Endodermal cell (in vitro differentiated cells): ENCODE results near the gene VCX2. TPM values are rescaled to one million over a fixed set of nuclear protein-coding genes. Genes with fewer than 3 reads are reported as not detected.
"Not testable (repeated sequence)": the region's sequence is repeated elsewhere in the genome, so short reads cannot be mapped to it uniquely, and the experiment has no call there.

Experiments used
- DNase-seq: peaks from one replicate; pipeline ENCODE4 v3.0.0-alpha.2; 2017
- H3K27ac ChIP-seq: 2 replicates; pipeline ENCODE4 v1.5.1; 2013; ENCODE audit warnings: mild to moderate bottlenecking, low read depth, low read length, moderate library complexity
- H3K27me3 ChIP-seq: 2 replicates; pipeline ENCODE4 v1.6.1; 2013; ENCODE audit warnings: mild to moderate bottlenecking, low read length, moderate library complexity; ENCODE audit not compliant: insufficient read depth, control insufficient read depth, poor library complexity, severe bottlenecking
- H3K36me3 ChIP-seq: 2 replicates; pipeline ENCODE4 v1.7.0; 2013; ENCODE audit warnings: mild to moderate bottlenecking, low read length, moderate library complexity; ENCODE audit not compliant: control insufficient read depth, insufficient read depth
- H3K4me1 ChIP-seq: one replicate; pipeline ENCODE4 v1.7.0; 2013; ENCODE audit warnings: low read length; ENCODE audit not compliant: control insufficient read depth, insufficient read depth
- H3K4me3 ChIP-seq: 2 replicates; pipeline ENCODE4 v1.5.1; 2013; ENCODE audit warnings: mild to moderate bottlenecking, low read length, moderate library complexity
- H3K9ac ChIP-seq: 2 replicates; pipeline ENCODE4 v1.6.1; 2013; ENCODE audit warnings: mild to moderate bottlenecking, low read length, moderate library complexity; ENCODE audit not compliant: poor library complexity, severe bottlenecking; ENCODE audit errors: extremely low read depth
- H3K9me3 ChIP-seq: 2 replicates; pipeline ENCODE4 v1.6.1; 2013; ENCODE audit warnings: mild to moderate bottlenecking, low read length, moderate library complexity; ENCODE audit not compliant: control insufficient read depth
- H3K27ac Mint-ChIP-seq: 2 replicates; pipeline ENCODE4 v1.8.0; 2020; ENCODE audit warnings: mixed read lengths
- H3K27me3 Mint-ChIP-seq: 2 replicates; pipeline ENCODE4 v1.8.0; 2021; ENCODE audit warnings: mild to moderate bottlenecking, mixed read lengths; ENCODE audit not compliant: insufficient read depth
- H3K36me3 Mint-ChIP-seq: 2 replicates; pipeline ENCODE4 v1.8.0; 2020; ENCODE audit warnings: low read depth, mixed read lengths
- H3K4me1 Mint-ChIP-seq: 2 replicates; pipeline ENCODE4 v1.8.0; 2020; ENCODE audit warnings: mixed read lengths
- H3K4me3 Mint-ChIP-seq: 2 replicates; pipeline ENCODE4 v1.8.0; 2020; ENCODE audit warnings: mild to moderate bottlenecking, moderate library complexity, mixed read lengths
- H3K9me3 Mint-ChIP-seq: 2 replicates; pipeline ENCODE4 v1.8.0; 2020; ENCODE audit warnings: mild to moderate bottlenecking, mixed read lengths
- WGBS, 2 experiments: methylation state at CpG; one replicate each; pipeline versions ENCODE4 v1.1.5 to v1.1.7; 2013; ENCODE audit warnings: missing lambda C conversion rate in 2 of 2, mixed read lengths in 1 of 2; ENCODE audit not compliant: insufficient coverage in 1 of 2, insufficient read length in 1 of 2; 5-methylcytosine and 5-hydroxymethylcytosine counted together
- total RNA-seq, 2 donors: library from RNA; stranded (reverse); fragmentation: NEBNext Ultra II Directional in 1 of 2; extraction: Animal tissue kit (Norgen Biotek cat#: 25700) in 1 of 2; gene quantifications; 2 replicates in 1 of 2; 3 replicates in 1 of 2; pipeline ENCODE4 v1.2.1, GENCODE V29; 2021
- TF ChIP-seq, protein P1 (sequence below): fragments of 200-600 bp; sonication (generic); conservative IDR thresholded peaks from 2 replicates; pipeline ENCODE4 v1.5.0; 2021; ENCODE audit warnings: antibody characterized with exemption, mild to moderate bottlenecking

VCX2 gene
- total RNA-seq, 2 donors from 2014 or later, result not detected

DNA sequence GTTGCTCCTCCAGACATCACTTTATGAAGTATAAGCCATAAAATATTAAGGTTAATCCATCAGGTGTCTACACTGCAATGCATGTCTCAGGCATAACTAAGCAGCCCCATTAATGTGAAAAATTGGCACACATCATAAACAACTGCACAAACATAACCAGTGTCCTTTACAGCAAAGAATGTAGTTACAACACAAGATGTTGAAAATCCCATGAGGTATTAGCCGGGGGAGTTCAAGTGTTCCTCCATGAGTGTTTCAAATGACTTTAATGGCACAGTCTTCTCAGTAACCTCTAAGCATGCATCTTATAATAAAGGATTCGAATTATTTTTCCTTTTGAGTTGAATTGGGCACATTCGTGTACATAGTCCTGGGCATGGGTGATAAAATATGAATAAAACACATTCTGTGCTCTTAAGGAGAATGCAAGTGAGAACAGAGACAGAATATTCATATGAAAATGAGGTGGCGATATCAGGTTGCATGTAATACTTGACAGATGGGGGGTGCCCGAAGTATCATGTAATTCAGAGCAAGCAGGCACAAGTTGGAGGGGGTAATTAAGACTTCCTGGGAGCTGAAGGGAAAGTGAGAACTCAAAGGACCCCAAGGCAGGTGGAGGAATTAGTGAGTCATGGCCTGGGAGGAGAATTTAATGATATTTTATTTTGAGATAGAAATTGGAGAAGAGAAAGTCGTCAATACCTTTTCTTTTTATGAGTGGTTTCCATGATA lies 18.2 kb upstream of the VCX2 start:
- no peaks in the 10 kb centered on the region for H3K36me3 Mint-ChIP-seq
- no peak for DNase-seq

DNA sequence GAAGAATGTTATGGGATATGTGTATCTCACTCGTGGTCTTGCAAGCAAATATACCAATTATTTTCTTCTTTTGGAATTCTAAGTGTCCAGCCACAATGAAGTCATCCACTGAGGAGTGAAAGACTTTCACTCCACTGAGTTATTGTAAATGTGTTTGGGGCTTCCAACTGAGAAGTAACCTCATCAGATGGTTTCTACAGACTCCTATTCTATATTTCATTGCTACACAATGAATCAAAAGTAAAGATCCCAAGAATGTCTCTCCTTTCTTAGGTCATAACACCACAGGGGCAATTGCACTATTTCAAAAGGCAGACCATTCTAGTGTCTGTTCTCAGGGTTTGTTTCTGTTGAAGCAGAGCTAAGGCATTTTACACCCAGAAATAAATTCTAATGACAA lies 12.3 kb upstream of the VCX2 start:
- Mint-ChIP-seq H3K4me3 (no peak overlapping the region), H3K9me3 (no peaks in the 10 kb centered on the region), H3K36me3 (no peaks in the 10 kb centered on the region), H3K27ac (no peak overlapping the region), H3K27me3 (no peaks in the 10 kb centered on the region), H3K4me1 (no peaks in the 10 kb centered on the region)
- H3K4me1 ChIP-seq, result no peaks in the 10 kb centered on the region
- H3K36me3 ChIP-seq, result no peaks in the 10 kb centered on the region
- no peaks in the 10 kb centered on the region for H3K27me3 ChIP-seq
- TF ChIP-seq, protein P1, sequence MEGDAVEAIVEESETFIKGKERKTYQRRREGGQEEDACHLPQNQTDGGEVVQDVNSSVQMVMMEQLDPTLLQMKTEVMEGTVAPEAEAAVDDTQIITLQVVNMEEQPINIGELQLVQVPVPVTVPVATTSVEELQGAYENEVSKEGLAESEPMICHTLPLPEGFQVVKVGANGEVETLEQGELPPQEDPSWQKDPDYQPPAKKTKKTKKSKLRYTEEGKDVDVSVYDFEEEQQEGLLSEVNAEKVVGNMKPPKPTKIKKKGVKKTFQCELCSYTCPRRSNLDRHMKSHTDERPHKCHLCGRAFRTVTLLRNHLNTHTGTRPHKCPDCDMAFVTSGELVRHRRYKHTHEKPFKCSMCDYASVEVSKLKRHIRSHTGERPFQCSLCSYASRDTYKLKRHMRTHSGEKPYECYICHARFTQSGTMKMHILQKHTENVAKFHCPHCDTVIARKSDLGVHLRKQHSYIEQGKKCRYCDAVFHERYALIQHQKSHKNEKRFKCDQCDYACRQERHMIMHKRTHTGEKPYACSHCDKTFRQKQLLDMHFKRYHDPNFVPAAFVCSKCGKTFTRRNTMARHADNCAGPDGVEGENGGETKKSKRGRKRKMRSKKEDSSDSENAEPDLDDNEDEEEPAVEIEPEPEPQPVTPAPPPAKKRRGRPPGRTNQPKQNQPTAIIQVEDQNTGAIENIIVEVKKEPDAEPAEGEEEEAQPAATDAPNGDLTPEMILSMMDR, result no peak
- WGBS, 2 experiments, result no CpG with 5 or more reads among the region's 1 CpG
- no peak for DNase-seq
- no peak overlapping the region for H3K27ac ChIP-seq
- H3K9ac ChIP-seq, result no peak overlapping the region
- H3K4me3 ChIP-seq, result no peak overlapping the region
- H3K9me3 ChIP-seq, result no peaks in the 10 kb centered on the region

More for the DNA sequence above, 18.2 kb upstream of the VCX2 start:
- Histone ChIP-seq H3K36me3 (no peaks in the 10 kb centered on the region), H3K27me3 (no peaks in the 10 kb centered on the region), H3K4me3 (no peak overlapping the region), H3K9me3 (no peaks in the 10 kb centered on the region), H3K27ac (no peak overlapping the region), H3K4me1 (no peaks in the 10 kb centered on the region), H3K9ac (no peak overlapping the region)
- WGBS, 2 experiments, result 88 to 100% methylated on average over 2 to 6 of the region's 6 CpGs
- Mint-ChIP-seq H3K4me3 (no peak overlapping the region), H3K4me1 (peaks cover 4% of the 10 kb centered on the region), H3K27me3 (no peaks in the 10 kb centered on the region), H3K9me3 (peaks cover 3% of the 10 kb centered on the region), H3K27ac (no peak overlapping the region)
- TF ChIP-seq, protein P1, result no peak

DNA sequence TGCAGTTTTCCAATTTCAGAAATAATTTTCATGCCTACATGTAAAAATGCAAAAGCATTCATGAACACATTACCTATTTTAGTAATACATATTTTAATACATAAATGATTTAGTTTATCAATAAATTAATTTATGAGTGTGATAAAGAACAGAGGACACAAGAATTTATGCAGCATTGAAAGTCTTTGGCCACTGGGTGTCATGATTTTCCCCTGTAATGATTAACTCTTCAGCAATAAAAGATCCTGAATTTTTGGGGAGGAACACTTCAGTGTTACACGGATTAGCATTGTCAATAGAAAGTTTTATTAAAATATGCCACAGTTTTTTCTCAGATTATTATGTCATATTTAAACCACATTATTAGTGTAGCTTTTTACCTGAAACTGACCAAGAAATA lies 8.6 kb upstream of the VCX2 start:
- no peaks in the 10 kb centered on the region for H3K36me3 ChIP-seq
- H3K4me1 Mint-ChIP-seq, result no peaks in the 10 kb centered on the region
- no peak overlapping the region for H3K27ac ChIP-seq
- H3K27ac Mint-ChIP-seq, result no peak overlapping the region
- H3K4me3 Mint-ChIP-seq, result no peak overlapping the region
- TF ChIP-seq, protein P1, result peak; percentile 61
- H3K9me3 Mint-ChIP-seq, result no peaks in the 10 kb centered on the region
- H3K4me3 ChIP-seq, result no peak overlapping the region
- H3K4me1 ChIP-seq, result no peaks in the 10 kb centered on the region
- H3K9me3 ChIP-seq, result no peaks in the 10 kb centered on the region
- no CpG with 5 or more reads among the region's 1 CpG for WGBS, 2 experiments
- H3K27me3 Mint-ChIP-seq, result no peaks in the 10 kb centered on the region
- DNase-seq, result no peak
- H3K27me3 ChIP-seq, result no peaks in the 10 kb centered on the region
- no peak overlapping the region for H3K9ac ChIP-seq
- H3K36me3 Mint-ChIP-seq, result no peaks in the 10 kb centered on the region

DNA sequence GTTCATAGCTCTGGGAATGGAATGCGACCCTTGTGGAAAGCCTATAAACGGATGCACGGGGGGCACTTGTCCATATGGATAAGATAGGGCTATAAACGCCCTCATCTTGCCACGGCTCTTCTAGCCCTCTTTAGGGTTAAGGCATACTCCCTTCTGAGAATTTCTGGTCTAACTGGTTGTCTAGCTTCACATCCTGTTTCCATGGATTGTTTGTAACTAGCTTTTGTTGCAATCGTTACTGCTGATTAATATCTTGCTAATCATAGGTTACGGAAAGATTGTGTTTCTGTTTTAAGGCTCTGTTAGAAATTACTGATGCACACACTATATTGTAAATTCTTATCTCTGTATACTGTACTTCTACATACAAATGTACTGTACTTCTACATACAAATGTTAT lies 17.1 kb downstream of the VCX2 start:
- H3K4me3 ChIP-seq, H3K36me3 Mint-ChIP-seq, DNase-seq, H3K4me1 Mint-ChIP-seq, H3K9me3 Mint-ChIP-seq, H3K9me3 ChIP-seq, H3K27me3 ChIP-seq, H3K27ac ChIP-seq, H3K27ac Mint-ChIP-seq, H3K4me3 Mint-ChIP-seq, H3K27me3 Mint-ChIP-seq, H3K36me3 ChIP-seq, H3K4me1 ChIP-seq, H3K9ac ChIP-seq: not testable (repeated sequence)
- WGBS, 2 experiments, result 92 to 94% methylated on average over 2 to 5 of the region's 7 CpGs
